GM21423 (cell line): ENCODE results near the gene HNRNPA1.
"Not testable (repeated sequence)": the region's sequence is repeated elsewhere in the genome, so short reads cannot be mapped to it uniquely, and the experiment has no call there.

Experiments
- ATAC-seq: cut with Tn5 transposase; IDR thresholded peaks from one replicate; pipeline ENCODE4 v1.9.1; 2021; ENCODE audit warnings: mild to moderate bottlenecking, moderate library complexity; ENCODE audit not compliant: unreplicated experiment

The HNRNPA1 gene

GRCh38 chr12:54296393-54297099 is 16.0 kb downstream of the HNRNPA1 start:
- ATAC-seq, result no peak

GRCh38 chr12:54298904-54299303 is 18.4 kb downstream of the HNRNPA1 start:
- no peak for ATAC-seq

DNA sequence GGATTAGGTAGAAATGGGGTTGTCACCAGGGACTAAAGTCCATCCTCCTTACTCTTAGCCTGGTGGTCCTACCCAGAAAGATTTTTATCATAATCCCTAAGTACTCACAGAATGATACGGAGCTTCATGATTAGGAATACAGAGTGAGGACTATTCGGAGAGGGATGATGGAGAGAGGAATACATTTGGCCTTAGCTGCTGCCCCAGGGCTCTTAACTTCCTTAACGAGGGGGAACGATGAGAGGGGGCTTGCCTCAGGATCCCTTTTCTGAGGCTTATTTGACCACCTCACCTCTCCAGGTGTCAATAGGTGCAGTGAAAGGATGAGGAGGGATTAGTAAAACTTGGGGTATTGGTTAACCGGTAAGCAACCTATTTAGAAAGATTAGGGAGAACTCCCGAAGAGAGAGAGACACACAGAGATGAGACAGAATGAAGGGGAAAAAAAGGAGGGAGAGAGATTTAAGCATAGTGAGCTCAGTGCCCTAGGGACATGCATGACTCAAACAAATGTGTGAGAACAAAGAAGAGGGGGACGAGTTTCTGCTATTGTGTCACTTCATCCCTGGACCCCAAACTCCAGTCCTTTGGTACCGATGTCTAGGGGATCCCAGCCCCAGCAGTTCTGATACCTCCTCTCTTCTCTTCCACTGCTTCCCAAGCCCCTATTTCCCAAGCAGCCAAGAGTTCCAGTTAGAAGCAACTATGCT is 19.1 kb downstream of the HNRNPA1 start:
- ATAC-seq, result no peak

DNA sequence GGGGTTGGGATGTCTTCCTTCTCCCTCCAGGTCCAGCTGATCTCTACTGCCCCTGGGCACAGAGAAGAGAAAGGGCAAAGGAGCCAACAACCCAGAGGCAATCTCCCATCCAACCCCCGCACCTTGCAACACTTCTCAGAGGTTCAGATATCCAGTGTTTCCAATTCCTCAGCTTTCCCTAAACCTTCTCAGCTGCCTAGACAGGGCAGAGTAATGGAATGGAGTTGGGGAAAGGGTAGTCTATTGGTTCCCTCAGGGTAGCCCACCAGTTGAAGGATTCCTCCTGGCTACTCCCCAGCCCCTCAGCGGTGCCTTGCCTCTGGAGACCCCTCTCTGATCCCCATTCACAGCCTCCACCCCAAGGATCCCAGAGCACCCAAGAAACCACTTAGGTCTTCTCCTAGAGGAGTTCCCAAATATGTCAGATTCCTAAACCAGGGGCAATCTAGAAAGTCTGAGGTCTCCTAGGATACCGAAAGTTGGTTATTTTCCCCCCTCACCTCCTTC is 19.8 kb downstream of the HNRNPA1 start:
- no peak for ATAC-seq

GRCh38 chr12:54300732-54301427 is 20.4 kb downstream of the HNRNPA1 start, which contains the start of gene NFE2:
Gene NFE2 (minus strand): TSS chr12:54301015. CDS start chr12:54295248, 5,767 bp downstream.
- no peak for ATAC-seq

- ATAC-seq, result no peak
These were observed 21.0 kb downstream of the HNRNPA1 start for GRCh38 chr12:54301428-54302048.

- ATAC-seq, result no peak
These were observed 23.1 kb downstream of the HNRNPA1 start for GRCh38 chr12:54303640-54304039.

DNA sequence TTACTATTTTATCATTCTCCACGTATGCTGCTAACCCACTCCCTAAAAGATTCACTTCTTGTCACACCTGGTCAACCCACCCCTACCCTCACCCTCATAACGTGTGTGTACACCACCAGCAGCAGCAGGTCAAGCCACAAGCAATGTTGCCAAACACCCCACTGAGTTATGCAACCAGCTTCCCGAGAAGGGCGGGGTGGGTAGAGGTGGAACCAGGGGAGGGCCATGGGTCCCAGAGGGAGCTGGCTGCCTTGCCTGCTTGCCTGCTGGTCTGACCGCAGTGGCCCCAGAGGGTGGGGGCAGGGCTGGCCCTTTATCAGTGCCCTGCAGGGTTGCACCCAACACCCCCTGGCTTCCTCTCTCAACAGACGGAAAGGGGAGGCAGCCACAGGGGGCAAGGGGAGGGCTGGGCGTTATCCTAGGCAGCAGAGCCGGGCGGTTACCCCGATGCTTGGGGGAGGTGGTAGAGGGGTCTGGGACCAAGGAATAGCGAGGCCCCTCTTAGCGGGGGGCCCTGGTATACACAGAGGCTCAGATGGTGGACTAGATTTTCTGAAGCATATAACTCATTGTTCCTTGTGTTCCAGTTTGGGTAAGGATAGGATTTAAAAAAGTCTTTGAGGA is 23.8 kb downstream of the HNRNPA1 start:
- no peak for ATAC-seq

- no peak for ATAC-seq
These were observed 26.6 kb downstream of the HNRNPA1 start for GRCh38 chr12:54306925-54307741.

- no peak for ATAC-seq
These were observed 30.5 kb downstream of the HNRNPA1 start for GRCh38 chr12:54311051-54311450.

DNA sequence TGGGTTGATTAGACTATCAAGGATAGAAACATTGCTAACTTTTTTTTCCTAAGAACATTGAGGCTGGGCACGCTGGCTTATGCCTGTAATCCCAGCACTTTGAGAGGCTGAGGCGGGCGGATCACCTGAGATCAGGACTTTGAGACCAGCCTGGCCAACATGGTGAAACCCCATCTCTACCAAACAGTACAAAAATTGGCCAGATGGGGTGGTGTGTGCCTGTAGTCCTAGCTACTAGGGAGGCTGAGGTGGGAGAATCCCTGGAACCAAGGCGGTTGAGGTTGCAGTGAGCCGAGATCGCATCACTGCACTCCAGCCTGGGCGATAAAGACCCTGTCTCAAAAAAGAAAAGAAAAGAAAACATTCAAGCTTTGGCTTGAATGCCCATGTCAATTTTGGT is 31.8 kb downstream of the HNRNPA1 start:
- not testable (repeated sequence) for ATAC-seq

- ATAC-seq, result no peak
These were observed 40.8 kb downstream of the HNRNPA1 start for GRCh38 chr12:54321363-54321762.

GRCh38 chr12:54324617-54325441 is 44.3 kb downstream of the HNRNPA1 start, which contains the start of gene COPZ1:
Gene COPZ1 (plus strand): TSS chr12:54325131. CDS start chr12:54325164, 33 bp downstream.
- peak; percentile 98 for ATAC-seq

DNA sequence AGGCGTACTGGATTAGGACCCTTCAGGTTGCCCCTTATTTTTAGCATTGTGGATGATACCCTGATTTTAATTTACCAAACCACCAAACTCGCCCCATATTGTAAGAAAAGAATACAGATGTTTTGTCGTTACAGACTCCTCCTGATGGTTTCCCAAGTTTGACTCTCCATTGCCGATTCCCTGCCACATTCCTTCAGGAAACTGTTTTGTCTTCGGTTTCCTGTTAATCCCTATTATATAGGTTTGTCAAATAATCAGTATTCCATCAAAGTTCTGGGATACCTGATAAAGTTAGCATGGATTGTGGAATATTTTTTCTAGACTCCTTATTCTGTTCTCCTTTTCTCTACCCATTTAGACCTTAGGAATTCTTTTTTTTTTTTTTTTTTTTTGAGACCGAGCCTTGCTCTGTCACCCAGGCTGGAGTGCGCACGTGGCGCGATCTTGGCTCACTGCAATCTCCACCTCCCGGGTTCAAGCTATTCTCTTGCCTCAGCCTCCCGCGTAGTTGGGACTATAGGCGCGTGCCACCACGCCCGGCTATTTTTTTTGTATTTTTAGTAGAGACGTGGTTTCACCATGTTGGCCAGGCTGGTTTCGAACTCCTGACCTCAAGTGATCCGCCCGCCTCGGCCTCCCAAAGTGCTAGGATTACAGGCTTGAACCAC is 45.0 kb downstream of the HNRNPA1 start:
- ATAC-seq, result not testable (repeated sequence)

- ATAC-seq, result no peak
These were observed 48.2 kb downstream of the HNRNPA1 start for GRCh38 chr12:54328595-54329337.

GRCh38 chr12:54329759-54330158 is 49.2 kb downstream of the HNRNPA1 start:
- no peak for ATAC-seq

DNA sequence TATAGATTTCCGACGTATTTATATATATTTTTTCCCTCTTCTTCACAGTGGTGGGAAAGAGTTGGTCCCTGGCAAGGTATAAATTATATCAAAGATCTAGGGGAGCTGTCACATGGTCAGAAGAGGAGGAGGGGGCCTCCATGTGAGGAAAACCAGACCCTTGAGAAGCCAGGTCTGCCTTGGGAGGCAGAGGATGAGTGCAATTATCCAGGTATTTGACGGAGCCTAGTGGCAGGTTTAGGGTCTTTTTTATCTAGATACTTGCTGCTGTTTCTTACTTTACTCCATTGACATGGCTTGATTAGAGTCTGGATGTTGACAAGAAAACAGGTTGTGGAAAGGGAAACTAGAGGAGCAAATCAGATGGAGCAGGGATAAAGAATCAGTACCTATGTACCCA is 49.9 kb downstream of the HNRNPA1 start:
- no peak for ATAC-seq

DNA sequence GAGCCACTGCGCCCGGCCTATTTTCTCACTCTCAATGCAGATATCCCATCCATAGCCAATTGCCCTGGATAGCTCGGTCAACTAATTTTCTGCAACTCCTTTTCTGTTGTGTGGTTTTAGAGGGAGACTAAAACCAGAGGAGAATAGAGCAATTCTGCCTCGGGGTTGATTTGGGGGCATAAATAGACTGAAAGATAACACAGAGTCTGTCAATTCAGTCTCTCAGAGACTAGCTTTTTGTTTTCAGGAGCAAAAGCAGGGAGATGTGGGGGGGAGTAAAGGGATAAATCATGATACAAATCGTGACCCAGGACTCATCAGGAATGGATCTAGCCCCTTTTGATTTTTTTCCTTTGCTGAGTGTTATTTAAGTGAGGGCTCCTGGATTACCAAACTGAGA is 50.9 kb downstream of the HNRNPA1 start:
- no peak for ATAC-seq
